HTERT RPE-1 (cell line): ENCODE measurements around the gene AHRR.
"Not testable (repeated sequence)": the region's sequence is repeated elsewhere in the genome, so short reads cannot be mapped to it uniquely, and the experiment has no call there.

ENCODE experiments used
- in situ Hi-C: fragments of 300-500 bp; cut with MboI; formaldehyde crosslinking; loops from 4 replicates; pipeline ENCODE4 v1.14.3; 2020; ENCODE audit warnings: low sequenced_read_pairs

Gene AHRR

GRCh38 chr5:375921-376798 is 54.6 kb downstream of the AHRR start:
- in situ Hi-C loops = no loop called here

GRCh38 chr5:376799-377325 is 55.3 kb downstream of the AHRR start:
- in situ Hi-C loops = no loop called here

- in situ Hi-C loops = no loop called here
Observed at GRCh38 chr5:377326-377981, 55.9 kb downstream of the AHRR start.

- in situ Hi-C loops = no loop called here
Observed at GRCh38 chr5:378301-378891, 56.9 kb downstream of the AHRR start.

- in situ Hi-C loops = no loop called here
Observed at GRCh38 chr5:378976-379742, 57.6 kb downstream of the AHRR start.

GRCh38 chr5:380701-381309 is 59.3 kb downstream of the AHRR start:
- in situ Hi-C loops = no loop called here

- in situ Hi-C loops = no loop called here
Observed at GRCh38 chr5:383066-383465, 61.6 kb downstream of the AHRR start.

GRCh38 chr5:383621-384020 is 62.1 kb downstream of the AHRR start:
- in situ Hi-C loops = no loop called here

GRCh38 chr5:384576-384975 is 63.1 kb downstream of the AHRR start:
- in situ Hi-C loops = not testable (repeated sequence)

GRCh38 chr5:385321-385720 is 63.8 kb downstream of the AHRR start:
- in situ Hi-C loops = no loop called here

- in situ Hi-C loops = no loop called here
Observed at GRCh38 chr5:386432-387341, 65.2 kb downstream of the AHRR start.

GRCh38 chr5:387491-388265 is 66.2 kb downstream of the AHRR start:
- in situ Hi-C loops = no loop called here

- in situ Hi-C loops = no loop called here
Observed at GRCh38 chr5:388266-389196, 67.0 kb downstream of the AHRR start.

GRCh38 chr5:389197-389821 is 67.8 kb downstream of the AHRR start:
- in situ Hi-C loops = no loop called here

- in situ Hi-C loops = no loop called here
Observed at GRCh38 chr5:389891-390622, 68.5 kb downstream of the AHRR start.

- in situ Hi-C loops = no loop called here
Observed at GRCh38 chr5:390623-391491, 69.3 kb downstream of the AHRR start.
